Natural killer cell (primary cell): Measurements from ENCODE around the gene TNS2. TPM values are rescaled to one million over a fixed set of nuclear protein-coding genes. Genes with fewer than 3 reads are reported as not detected.
"Not testable (repeated sequence)": the region's sequence is repeated elsewhere in the genome, so short reads cannot be mapped to it uniquely, and the experiment has no call there.

ENCODE experiments used
- ATAC-seq, 3 donors: fragments of 150-1000 bp in 2 of 3; fragments of 200-7000 bp in 1 of 3; cut with Tn5 transposase; 1 replicate in 1 of 3; 2 replicates in 2 of 3; pipeline ENCODE4 v1.10.0; 2021; ENCODE audit warnings: mild to moderate bottlenecking in 2 of 3, moderate library complexity in 2 of 3
- DNase-seq, 2 donors: peaks; one replicate each; pipeline versions ENCODE4 v3.0.0 to v3.0.0-alpha.2; 2013 to 2021; ENCODE audit warnings: mixed read lengths in 1 of 2
- H3K27ac ChIP-seq: one replicate; pipeline ENCODE4 v1.5.1; 2013; ENCODE audit warnings: mild to moderate bottlenecking, low read length
- H3K27me3 ChIP-seq: one replicate; pipeline ENCODE4 v1.6.1; 2013; ENCODE audit warnings: low read length; ENCODE audit not compliant: control insufficient read depth, insufficient read depth
- H3K36me3 ChIP-seq: one replicate; pipeline ENCODE4 v1.6.1; 2013; ENCODE audit warnings: low read length; ENCODE audit not compliant: control insufficient read depth, insufficient read depth
- H3K4me1 ChIP-seq: one replicate; pipeline ENCODE4 v1.6.1; 2013; ENCODE audit warnings: low read length; ENCODE audit not compliant: control insufficient read depth, insufficient read depth
- H3K4me3 ChIP-seq: one replicate; pipeline ENCODE4 v1.5.1; 2013; ENCODE audit warnings: low read length
- H3K9me3 ChIP-seq: one replicate; pipeline ENCODE4 v1.6.1; 2013; ENCODE audit warnings: low read length; ENCODE audit not compliant: control insufficient read depth, insufficient read depth
- H3K27ac Mint-ChIP-seq, 2 donors: one replicate each; pipeline ENCODE4 v1.8.0; 2022; ENCODE audit warnings: mild to moderate bottlenecking in 2 of 2, mixed read lengths in 2 of 2, moderate library complexity in 1 of 2
- H3K27me3 Mint-ChIP-seq, 2 donors: one replicate each; pipeline ENCODE4 v1.8.0; 2022; ENCODE audit warnings: low read depth in 2 of 2, mixed read lengths in 2 of 2
- H3K36me3 Mint-ChIP-seq: one replicate; pipeline ENCODE4 v1.8.0; 2022; ENCODE audit warnings: mixed read lengths
- H3K4me1 Mint-ChIP-seq, 2 donors: one replicate each; pipeline ENCODE4 v1.8.0; 2022; ENCODE audit warnings: mixed read lengths in 2 of 2
- H3K4me3 Mint-ChIP-seq: one replicate; pipeline ENCODE4 v1.8.0; 2022; ENCODE audit warnings: mild to moderate bottlenecking, moderate library complexity, mixed read lengths
- H3K9me3 Mint-ChIP-seq, 2 donors: one replicate each; pipeline ENCODE4 v1.8.0; 2022; ENCODE audit warnings: mixed read lengths in 2 of 2
- WGBS: methylation state at CpG from one replicate; pipeline ENCODE4 v1.1.7; 2013; ENCODE audit warnings: missing lambda C conversion rate; ENCODE audit not compliant: insufficient coverage; 5-methylcytosine and 5-hydroxymethylcytosine counted together
- intact Hi-C: fragments of 100-400 bp; cut with micrococcal nuclease; formaldehyde crosslinking; loops from one replicate; pipeline ENCODE4 v1.14.2; 2022
- total RNA-seq, 4 donors: library from RNA; stranded (reverse); fragments of 120-200 nt in 1 of 4; gene quantifications; one replicate each; pipeline versions ENCODE4 v1.2.3 to v1.2.4, GENCODE V29; 2013 to 2022
- TF ChIP-seq, protein P1 (sequence below): fragments of 200-600 bp; IDR thresholded peaks from one replicate; pipeline ENCODE4 v1.8.0; 2022; ENCODE audit warnings: antibody characterized with exemption

The TNS2 gene
- total RNA-seq, 3 donors from 2014 or later (not counting 1 experiment from before 2014, with no cell fraction given): 0.95 to 1.8 (median 1.0) TPM

DNA sequence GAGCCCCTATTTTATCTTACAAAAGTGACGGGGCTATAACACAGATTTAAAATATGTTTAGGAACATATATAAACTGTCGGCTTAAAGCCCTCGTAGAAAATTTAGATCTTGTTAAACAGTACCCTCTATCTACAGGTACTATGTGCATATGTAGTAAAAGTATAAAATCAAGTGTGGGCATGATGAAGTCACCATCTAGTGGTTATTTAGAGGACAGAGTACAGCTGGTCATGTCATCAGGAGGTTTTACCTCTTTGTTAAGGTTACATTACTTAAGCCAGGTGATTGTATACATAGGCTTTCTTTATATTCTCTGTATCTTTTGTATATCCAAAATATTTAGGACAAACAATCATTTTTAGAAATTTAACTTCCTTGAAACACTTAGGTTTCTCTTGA, 18.2 kb upstream of the TNS2 start:
- no peak overlapping the region for H3K27ac Mint-ChIP-seq
- H3K9me3 ChIP-seq: no peaks in the 10 kb centered on the region
- no peaks in the 10 kb centered on the region for H3K27me3 Mint-ChIP-seq
- no peak for DNase-seq
- TF ChIP-seq, protein P1, sequence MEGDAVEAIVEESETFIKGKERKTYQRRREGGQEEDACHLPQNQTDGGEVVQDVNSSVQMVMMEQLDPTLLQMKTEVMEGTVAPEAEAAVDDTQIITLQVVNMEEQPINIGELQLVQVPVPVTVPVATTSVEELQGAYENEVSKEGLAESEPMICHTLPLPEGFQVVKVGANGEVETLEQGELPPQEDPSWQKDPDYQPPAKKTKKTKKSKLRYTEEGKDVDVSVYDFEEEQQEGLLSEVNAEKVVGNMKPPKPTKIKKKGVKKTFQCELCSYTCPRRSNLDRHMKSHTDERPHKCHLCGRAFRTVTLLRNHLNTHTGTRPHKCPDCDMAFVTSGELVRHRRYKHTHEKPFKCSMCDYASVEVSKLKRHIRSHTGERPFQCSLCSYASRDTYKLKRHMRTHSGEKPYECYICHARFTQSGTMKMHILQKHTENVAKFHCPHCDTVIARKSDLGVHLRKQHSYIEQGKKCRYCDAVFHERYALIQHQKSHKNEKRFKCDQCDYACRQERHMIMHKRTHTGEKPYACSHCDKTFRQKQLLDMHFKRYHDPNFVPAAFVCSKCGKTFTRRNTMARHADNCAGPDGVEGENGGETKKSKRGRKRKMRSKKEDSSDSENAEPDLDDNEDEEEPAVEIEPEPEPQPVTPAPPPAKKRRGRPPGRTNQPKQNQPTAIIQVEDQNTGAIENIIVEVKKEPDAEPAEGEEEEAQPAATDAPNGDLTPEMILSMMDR: no peak
- no peak overlapping the region for H3K27ac ChIP-seq
- H3K9me3 Mint-ChIP-seq: no peaks in the 10 kb centered on the region
- H3K4me3 ChIP-seq: no peak overlapping the region
- H3K4me3 Mint-ChIP-seq: no peak overlapping the region
- intact Hi-C loops: no loop called here
- H3K36me3 Mint-ChIP-seq: peaks cover 18% of the 10 kb centered on the region
- no CpG with 5 or more reads among the region's 3 CpGs for WGBS
- H3K4me1 Mint-ChIP-seq: peaks cover 5 to 11% of the 10 kb centered on the region in 2 donors
- peaks cover 74% of the 10 kb centered on the region for H3K36me3 ChIP-seq
- no peaks in the 10 kb centered on the region for H3K27me3 ChIP-seq
- no peaks in the 10 kb centered on the region for H3K4me1 ChIP-seq
- no peak for ATAC-seq

DNA sequence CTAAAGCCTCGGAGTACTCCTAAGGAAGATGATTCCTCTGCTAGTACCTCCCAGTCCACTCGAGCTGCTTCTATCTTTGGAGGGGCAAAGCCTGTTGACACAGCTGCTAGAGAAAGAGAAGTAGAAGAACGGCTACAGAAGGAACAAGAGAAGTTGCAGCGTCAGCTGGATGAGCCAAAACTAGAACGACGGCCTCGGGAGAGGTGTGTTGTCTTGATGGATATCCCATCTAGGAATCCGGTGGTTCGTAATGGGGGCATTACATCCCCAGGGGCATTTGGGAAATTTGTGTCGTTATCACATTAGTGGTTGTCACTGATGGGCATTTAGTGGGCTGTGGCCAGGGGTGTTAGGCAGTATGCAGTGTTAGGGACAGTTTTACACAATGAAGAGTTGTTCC, 16.0 kb upstream of the TNS2 start:
- H3K4me1 ChIP-seq, H3K4me3 Mint-ChIP-seq, H3K9me3 ChIP-seq, H3K27me3 ChIP-seq, H3K27me3 Mint-ChIP-seq, ATAC-seq, H3K9me3 Mint-ChIP-seq, DNase-seq, H3K4me3 ChIP-seq, H3K27ac ChIP-seq, intact Hi-C loops: not testable (repeated sequence)
- H3K36me3 ChIP-seq: peaks cover 76% of the 10 kb centered on the region
- H3K4me1 Mint-ChIP-seq: peaks cover 4 to 19% of the 10 kb centered on the region in 2 donors
- peaks cover 12% of the 10 kb centered on the region for H3K36me3 Mint-ChIP-seq
- WGBS: 90% methylated on average over 10 of the region's 10 CpGs
- H3K27ac Mint-ChIP-seq: peak overlapping the region in 1 of 2 donors; percentile 14

DNA sequence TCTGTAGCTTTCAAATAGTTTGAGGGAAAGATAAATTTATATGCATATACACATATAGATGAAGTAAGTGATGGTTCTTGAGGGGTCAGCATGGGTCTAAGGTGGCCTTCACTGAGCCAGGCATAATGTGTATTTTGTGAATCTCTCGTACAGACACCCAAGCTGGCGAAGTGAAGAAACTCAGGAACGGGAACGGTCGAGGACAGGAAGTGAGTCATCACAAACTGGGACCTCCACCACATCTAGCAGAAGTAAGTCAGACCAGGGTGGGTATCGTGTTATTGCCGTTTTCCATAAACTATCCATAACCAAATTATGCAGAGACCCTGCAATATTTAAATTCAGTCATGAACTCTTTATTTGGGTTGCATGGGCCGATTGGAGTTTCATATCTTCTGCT, 15.4 kb upstream of the TNS2 start:
- Mint-ChIP-seq H3K27ac (peak overlapping the region in 1 of 2 donors; percentile 14), H3K36me3 (peaks cover 18% of the 10 kb centered on the region), H3K4me3 (no peak overlapping the region), H3K9me3 (no peaks in the 10 kb centered on the region), H3K27me3 (no peaks in the 10 kb centered on the region), H3K4me1 (peaks cover 9 to 22% of the 10 kb centered on the region in 2 donors)
- Histone ChIP-seq H3K9me3 (no peaks in the 10 kb centered on the region), H3K4me3 (no peak overlapping the region), H3K36me3 (peaks cover 79% of the 10 kb centered on the region), H3K27ac (no peak overlapping the region), H3K27me3 (no peaks in the 10 kb centered on the region), H3K4me1 (peaks cover 10% of the 10 kb centered on the region)
- DNase-seq (no peak), ATAC-seq (no peak)
- intact Hi-C loops: no loop called here
- TF ChIP-seq, protein P1: no peak
- 71% methylated on average over 8 of the region's 8 CpGs for WGBS

- H3K9me3 Mint-ChIP-seq: no peaks in the 10 kb centered on the region
- intact Hi-C loops: no loop called here
- H3K36me3 Mint-ChIP-seq: peaks cover 20% of the 10 kb centered on the region
These were observed 13.1 kb upstream of the TNS2 start for GRCh38 chr12:53036802-53037201.

More at GRCh38 chr12:53036802-53037201, 13.1 kb upstream of the TNS2 start:
- Mint-ChIP-seq H3K4me3 (no peak overlapping the region), H3K27ac (no peak overlapping the region), H3K27me3 (no peaks in the 10 kb centered on the region), H3K4me1 (peaks cover 9 to 22% of the 10 kb centered on the region in 2 donors)
- ATAC-seq: no peak
- no peak for DNase-seq
- H3K4me3 ChIP-seq: no peak overlapping the region
- no peaks in the 10 kb centered on the region for H3K9me3 ChIP-seq
- peaks cover 10% of the 10 kb centered on the region for H3K4me1 ChIP-seq
- no peak overlapping the region for H3K27ac ChIP-seq
- no peaks in the 10 kb centered on the region for H3K27me3 ChIP-seq
- WGBS: 100% methylated on average over 1 of the region's 3 CpGs
- H3K36me3 ChIP-seq: peaks cover 70% of the 10 kb centered on the region
- TF ChIP-seq, protein P1: no peak
